Transverse colon (tissue), 1 donor: Measurements from ENCODE around the gene CACNA1S.

ENCODE experiments used
- EP300 ChIP-seq: sonication (generic); formaldehyde crosslinking; IDR thresholded peaks from one replicate; pipeline ENCODE4 v1.6.1; 2017; ENCODE audit warnings: antibody characterized with exemption, low read depth
- POLR2A ChIP-seq: fragments of 450-650 bp; IDR thresholded peaks from one replicate; pipeline ENCODE4 v1.6.1; 2016; ENCODE audit warnings: antibody characterized with exemption, mild to moderate bottlenecking, moderate library complexity

- TF ChIP-seq EP300 (no peak), POLR2A (no peak)
Observed at GRCh38 chr1:201111672-201112071, 554 bp downstream of the CACNA1S start.
